Neuronal stem cell (in vitro differentiated cells): ENCODE results near the gene GDA.
"Not testable (repeated sequence)": the region's sequence is repeated elsewhere in the genome, so short reads cannot be mapped to it uniquely, and the experiment has no call there.

Source experiments
- DNase-seq: peaks from one replicate; pipeline ENCODE4 v3.0.0-alpha.2; 2013; ENCODE audit warnings: low spot score
- H2AFZ ChIP-seq: one replicate; pipeline ENCODE4 v1.6.1; 2013; ENCODE audit warnings: mild to moderate bottlenecking, low read length, inconsistent platforms
- H2AK5ac ChIP-seq: 2 replicates; pipeline ENCODE4 v1.6.1; 2013; ENCODE audit warnings: low read depth, mild to moderate bottlenecking, inconsistent platforms, low read length, moderate library complexity, mixed read lengths
- H2BK120ac ChIP-seq: 2 replicates; pipeline ENCODE4 v1.6.1; 2013; ENCODE audit warnings: low read depth, mild to moderate bottlenecking, inconsistent platforms, low read length, moderate library complexity, mixed read lengths
- H2BK12ac ChIP-seq: one replicate; pipeline ENCODE4 v1.6.1; 2013; ENCODE audit warnings: low read length, inconsistent platforms
- H2BK15ac ChIP-seq: 2 replicates; pipeline ENCODE4 v1.6.1; 2013; ENCODE audit warnings: mild to moderate bottlenecking, low read length, inconsistent platforms, mixed read lengths
- H2BK5ac ChIP-seq: one replicate; pipeline ENCODE4 v1.6.1; 2013; ENCODE audit warnings: inconsistent platforms, mild to moderate bottlenecking, low read length, moderate library complexity
- H3K14ac ChIP-seq: one replicate; pipeline ENCODE4 v1.6.1; 2013; ENCODE audit warnings: low read length, inconsistent platforms
- H3K18ac ChIP-seq: 2 replicates; pipeline ENCODE4 v1.6.1; 2013; ENCODE audit warnings: low read length, inconsistent platforms
- H3K23ac ChIP-seq: 2 replicates; pipeline ENCODE4 v1.6.1; 2013; ENCODE audit warnings: low read depth, mild to moderate bottlenecking, mixed read lengths, low read length, inconsistent platforms; ENCODE audit not compliant: poor library complexity
- H3K27ac ChIP-seq: replicated peaks from 3 replicates; pipeline ENCODE4 v1.5.1; 2013; ENCODE audit warnings: low read length, inconsistent platforms
- H3K27me3 ChIP-seq, 3 experiments: 2 replicates each; pipeline ENCODE4 v1.6.1; 2013; ENCODE audit warnings: low read length in 3 of 3, mild to moderate bottlenecking in 2 of 3, inconsistent platforms in 1 of 3, low read depth in 1 of 3, mixed read lengths in 1 of 3, moderate library complexity in 1 of 3; ENCODE audit not compliant: control insufficient read depth in 3 of 3, insufficient read depth in 3 of 3
- H3K36me3 ChIP-seq, 2 donors: replicated peaks in 1 of 2; 2 replicates each; pipeline ENCODE4 v1.6.1; 2013; ENCODE audit warnings: low read length in 2 of 2; ENCODE audit not compliant: control insufficient read depth in 2 of 2, insufficient read depth in 2 of 2
- H3K4ac ChIP-seq: 2 replicates; pipeline ENCODE4 v1.6.1; 2013; ENCODE audit warnings: inconsistent platforms, mild to moderate bottlenecking, low read length, moderate library complexity
- H3K4me1 ChIP-seq, 2 donors: 1 replicate in 1 of 2; 2 replicates in 1 of 2; pipeline ENCODE4 v1.6.1; 2013; ENCODE audit warnings: low read length in 2 of 2, low read depth in 1 of 2; ENCODE audit not compliant: control insufficient read depth in 2 of 2, insufficient read depth in 1 of 2
- H3K4me2 ChIP-seq: one replicate; pipeline ENCODE4 v1.6.1; 2013; ENCODE audit warnings: mild to moderate bottlenecking, low read length, inconsistent platforms; ENCODE audit not compliant: insufficient read depth, poor library complexity, severe bottlenecking
- H3K4me3 ChIP-seq, 2 donors: 2 replicates each; pipeline ENCODE4 v1.5.1; 2013; ENCODE audit warnings: low read length in 2 of 2, mild to moderate bottlenecking in 2 of 2, inconsistent platforms in 1 of 2, moderate library complexity in 1 of 2
- H3K79me1 ChIP-seq: one replicate; pipeline ENCODE4 v1.6.1; 2013; ENCODE audit warnings: low read depth, mild to moderate bottlenecking, inconsistent platforms, low read length, moderate library complexity
- H3K9ac ChIP-seq: one replicate; pipeline ENCODE4 v1.6.1; 2013; ENCODE audit warnings: mild to moderate bottlenecking, low read depth, low read length, inconsistent platforms; ENCODE audit not compliant: poor library complexity
- H3K9me3 ChIP-seq, 2 donors: replicated peaks in 1 of 2; 2 replicates each; pipeline versions ENCODE3 to v1.6.1; 2013; ENCODE audit warnings: low read length in 2 of 2, mild to moderate bottlenecking in 2 of 2, inconsistent platforms in 1 of 2, low read depth in 1 of 2, mixed read lengths in 1 of 2, moderate library complexity in 1 of 2; ENCODE audit not compliant: control insufficient read depth in 2 of 2, insufficient read depth in 1 of 2
- H4K8ac ChIP-seq: one replicate; pipeline ENCODE4 v1.6.1; 2013; ENCODE audit warnings: low read depth, mild to moderate bottlenecking, inconsistent platforms, low read length, moderate library complexity
- H4K91ac ChIP-seq: one replicate; pipeline ENCODE4 v1.6.1; 2013; ENCODE audit warnings: low read length, low read depth, mild to moderate bottlenecking, inconsistent platforms; ENCODE audit not compliant: poor library complexity
- WGBS, 2 donors: extraction: QIAGEN DNeasy Blood & Tissue Kit; methylation state at CpG; one replicate each; pipeline ENCODE4 v1.1.7; 2013; ENCODE audit warnings: missing lambda C conversion rate in 2 of 2, mixed read lengths in 1 of 2; ENCODE audit not compliant: insufficient read length in 2 of 2, insufficient replicate concordance in 1 of 2; ENCODE audit errors: extremely low coverage in 2 of 2; 5-methylcytosine and 5-hydroxymethylcytosine counted together

The GDA gene

DNA sequence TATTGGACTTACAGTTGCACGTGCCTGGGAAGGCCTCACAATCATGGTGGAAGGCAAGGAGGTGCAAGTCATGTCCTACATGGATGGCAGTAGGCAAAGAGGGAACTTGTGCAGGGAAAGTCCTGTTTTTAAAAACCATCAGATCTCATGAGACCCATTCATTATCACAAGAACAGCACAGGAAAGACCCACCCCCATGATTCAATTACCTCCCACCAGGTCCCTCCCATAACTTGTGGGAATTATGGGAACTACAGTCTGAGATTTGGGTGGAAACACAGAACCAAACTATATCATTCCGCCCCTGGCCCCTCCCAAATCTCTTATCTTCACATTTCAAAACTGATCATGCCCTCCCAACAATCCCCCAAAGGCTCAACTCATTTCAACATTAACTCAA lies 140.2 kb downstream of the GDA start:
- H3K14ac ChIP-seq = no peak overlapping the region
- H3K4ac ChIP-seq = no peak overlapping the region
- H2BK120ac ChIP-seq = no peak overlapping the region
- no peak overlapping the region for H4K91ac ChIP-seq
- no peak overlapping the region for H3K9ac ChIP-seq
- H2BK15ac ChIP-seq = no peak overlapping the region
- no peak overlapping the region for H3K4me3 ChIP-seq
- H3K27me3 ChIP-seq = no peaks in the 10 kb centered on the region
- no peak overlapping the region for H2BK5ac ChIP-seq
- no peak overlapping the region for H3K23ac ChIP-seq
- H3K18ac ChIP-seq = no peak overlapping the region
- no peaks in the 10 kb centered on the region for H3K4me1 ChIP-seq
- peaks cover 0 to 1% of the 10 kb centered on the region in 2 donors for H3K9me3 ChIP-seq
- no peak overlapping the region for H3K4me2 ChIP-seq
- H3K79me1 ChIP-seq = no peaks in the 10 kb centered on the region
- H2AFZ ChIP-seq = no peak overlapping the region
- DNase-seq = no peak
- no peak overlapping the region for H2AK5ac ChIP-seq
- H3K27ac ChIP-seq = no peak overlapping the region
- H2BK12ac ChIP-seq = no peak overlapping the region
- no peaks in the 10 kb centered on the region for H3K36me3 ChIP-seq
- WGBS, 2 donors = no CpG with 5 or more reads among the region's 2 CpGs
- H4K8ac ChIP-seq = no peak overlapping the region

DNA sequence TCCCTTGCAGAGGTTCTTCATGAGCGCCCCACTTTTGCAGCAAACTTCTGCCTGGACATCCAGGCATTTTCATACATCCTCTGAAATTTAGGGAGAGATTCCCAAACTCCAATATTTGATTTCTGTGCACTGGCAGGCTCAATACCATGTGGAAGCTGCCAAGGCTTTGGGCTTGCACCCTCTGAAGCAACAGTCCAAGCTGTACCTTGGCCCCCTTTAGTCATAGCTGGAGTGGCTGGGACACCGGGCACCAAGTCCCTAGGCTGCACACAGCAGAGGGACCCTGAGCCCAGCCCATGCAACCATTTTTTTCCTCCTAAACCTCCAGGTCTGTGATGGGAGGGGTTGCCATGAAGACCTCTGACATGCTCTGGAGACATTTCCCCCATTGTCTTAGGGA lies 141.1 kb downstream of the GDA start:
- Histone ChIP-seq H3K18ac (no peak overlapping the region), H3K27me3 (no peaks in the 10 kb centered on the region), H2BK12ac (no peak overlapping the region), H4K91ac (no peak overlapping the region), H4K8ac (no peak overlapping the region), H3K9me3 (peaks cover 0 to 1% of the 10 kb centered on the region in 2 donors), H3K36me3 (no peaks in the 10 kb centered on the region), H3K9ac (no peak overlapping the region), H2AK5ac (no peak overlapping the region), H3K27ac (no peak overlapping the region), H2BK15ac (no peak overlapping the region), H3K79me1 (no peaks in the 10 kb centered on the region), H2BK5ac (no peak overlapping the region), H2AFZ (no peak overlapping the region), H3K14ac (no peak overlapping the region), H3K4me2 (no peak overlapping the region), H3K4me3 (no peak overlapping the region), H2BK120ac (no peak overlapping the region), H3K23ac (no peak overlapping the region), H3K4ac (no peak overlapping the region), H3K4me1 (no peaks in the 10 kb centered on the region)
- DNase-seq = no peak
- no CpG with 5 or more reads among the region's 2 CpGs for WGBS, 2 donors

DNA sequence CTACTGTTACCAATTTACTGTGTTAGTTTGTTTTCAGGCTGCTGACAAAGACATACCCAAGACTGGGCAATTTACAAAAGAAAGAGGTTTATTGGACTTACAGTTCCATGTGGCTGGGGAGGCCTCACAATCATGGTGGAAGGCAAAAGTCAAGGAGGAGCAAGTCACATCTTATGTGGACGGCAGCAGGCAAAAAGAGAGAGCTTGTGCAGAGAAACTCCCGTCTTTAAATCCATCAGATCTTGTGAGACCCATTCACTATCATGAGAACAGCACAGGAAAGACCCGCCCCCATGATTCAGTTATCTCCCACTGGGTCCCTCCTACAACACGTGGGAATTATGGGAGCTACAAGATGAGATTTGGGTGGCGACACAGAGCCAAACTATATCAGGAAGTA lies 142.3 kb downstream of the GDA start:
- H3K79me1 ChIP-seq, H3K36me3 ChIP-seq, H2AK5ac ChIP-seq, H3K4me1 ChIP-seq, H3K18ac ChIP-seq, H3K4me3 ChIP-seq, H2BK5ac ChIP-seq, H3K9ac ChIP-seq, H3K23ac ChIP-seq, H3K27ac ChIP-seq, H2BK120ac ChIP-seq, H2BK15ac ChIP-seq, H3K14ac ChIP-seq, H3K27me3 ChIP-seq, H4K91ac ChIP-seq, DNase-seq, H2BK12ac ChIP-seq, H2AFZ ChIP-seq, H3K4ac ChIP-seq, H3K9me3 ChIP-seq, H4K8ac ChIP-seq, H3K4me2 ChIP-seq: not testable (repeated sequence)
- no CpG with 5 or more reads among the region's 5 CpGs for WGBS, 2 donors

DNA sequence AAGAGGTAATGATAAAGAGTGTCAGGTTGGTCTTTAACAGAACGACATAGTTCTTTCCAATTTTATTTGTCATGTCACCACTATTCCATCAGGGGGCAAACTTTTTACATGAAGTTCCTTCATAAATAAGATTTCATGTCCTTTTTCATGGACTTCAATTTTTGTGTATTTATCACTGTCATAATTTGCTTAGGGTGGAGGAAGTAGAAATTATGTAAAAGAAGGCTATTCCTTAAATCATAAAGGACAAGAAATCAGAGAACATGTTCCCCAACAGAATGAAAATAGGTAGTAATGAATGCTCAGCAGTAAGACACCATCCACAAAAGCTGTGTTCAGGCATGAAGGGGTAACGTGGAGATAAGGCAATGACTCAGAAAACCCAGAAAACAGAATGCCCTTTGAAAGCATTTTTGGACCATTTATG lies 143.0 kb downstream of the GDA start:
- H3K4me1 ChIP-seq = no peaks in the 10 kb centered on the region
- no CpG with 5 or more reads among the region's 2 CpGs for WGBS, 2 donors
- DNase-seq = no peak

More for the DNA sequence above, 143.0 kb downstream of the GDA start:
- no peak overlapping the region for H2BK15ac ChIP-seq
- H2BK120ac ChIP-seq = no peak overlapping the region
- peaks cover 0 to 1% of the 10 kb centered on the region in 2 donors for H3K9me3 ChIP-seq
- H2BK12ac ChIP-seq = no peak overlapping the region
- H2BK5ac ChIP-seq = no peak overlapping the region
- H2AFZ ChIP-seq = no peak overlapping the region
- no peak overlapping the region for H3K4ac ChIP-seq
- no peak overlapping the region for H4K91ac ChIP-seq
- no peak overlapping the region for H3K18ac ChIP-seq
- H3K4me2 ChIP-seq = no peak overlapping the region
- H4K8ac ChIP-seq = no peak overlapping the region
- no peaks in the 10 kb centered on the region for H3K79me1 ChIP-seq
- H3K23ac ChIP-seq = no peak overlapping the region
- H3K36me3 ChIP-seq = no peaks in the 10 kb centered on the region
- H3K9ac ChIP-seq = no peak overlapping the region
- H3K27me3 ChIP-seq = peaks cover 0 to 3% (median 0%) of the 10 kb centered on the region in 3 experiments
- H3K27ac ChIP-seq = no peak overlapping the region
- H3K4me3 ChIP-seq = no peak overlapping the region
- no peak overlapping the region for H3K14ac ChIP-seq
- H2AK5ac ChIP-seq = no peak overlapping the region
